ENCODE measurements around the gene PCYT1A.
"Not testable (repeated sequence)": the region's sequence is repeated elsewhere in the genome, so short reads cannot be mapped to it uniquely, and the experiment has no call there.

Gene PCYT1A

GRCh38 chr3:196210673-196211556 is 76.6 kb downstream of the PCYT1A start, which contains the start of gene ZDHHC19:
Gene ZDHHC19 (minus strand): TSS chr3:196211400. CDS start chr3:196211315, 85 bp downstream.
- DNase-seq = no peak

- DNase-seq = not testable (repeated sequence)
Measured at GRCh38 chr3:196209944-196210672, 77.4 kb downstream of the PCYT1A start.

- DNase-seq = no peak
Measured at GRCh38 chr3:196208942-196209695, 78.4 kb downstream of the PCYT1A start.

- DNase-seq = peak; percentile 51
Measured at GRCh38 chr3:196207833-196208607, 79.5 kb downstream of the PCYT1A start.

GRCh38 chr3:196207159-196207832 is 80.2 kb downstream of the PCYT1A start:
- DNase-seq = no peak

- DNase-seq = not testable (repeated sequence)
Measured at GRCh38 chr3:196205442-196206205, 81.9 kb downstream of the PCYT1A start.

GRCh38 chr3:196203846-196204245 is 83.7 kb downstream of the PCYT1A start:
- DNase-seq = no peak

- DNase-seq = no peak
Measured at GRCh38 chr3:196202516-196202970, 85.0 kb downstream of the PCYT1A start.

GRCh38 chr3:196198771-196199753 is 88.5 kb downstream of the PCYT1A start:
- no peak for DNase-seq

- DNase-seq = no peak
Measured at GRCh38 chr3:196198081-196198675, 89.3 kb downstream of the PCYT1A start.

GRCh38 chr3:196197524-196197923 is 90.0 kb downstream of the PCYT1A start:
- DNase-seq = no peak

- DNase-seq = no peak
Measured at GRCh38 chr3:196195664-196196265, 91.8 kb downstream of the PCYT1A start.

GRCh38 chr3:196194542-196194915 is 93.0 kb downstream of the PCYT1A start:
- DNase-seq = no peak

GRCh38 chr3:196193736-196194541 is 93.6 kb downstream of the PCYT1A start:
- DNase-seq = no peak

GRCh38 chr3:196193133-196193735 is 94.3 kb downstream of the PCYT1A start:
- DNase-seq = no peak

- no peak for DNase-seq
Measured at GRCh38 chr3:196192524-196193051, 94.9 kb downstream of the PCYT1A start.

GRCh38 chr3:196192036-196192523 is 95.4 kb downstream of the PCYT1A start:
- DNase-seq = peak; percentile 33
